Lower leg skin (tissue), 4 donors: ENCODE measurements around the gene RUFY3. TPM values are rescaled to one million over a fixed set of nuclear protein-coding genes. Genes with fewer than 3 reads are reported as not detected.
"Not testable (repeated sequence)": the region's sequence is repeated elsewhere in the genome, so short reads cannot be mapped to it uniquely, and the experiment has no call there.

Source experiments
- DNase-seq, 2 donors: peaks; one replicate each; pipeline ENCODE4 v3.0.0-alpha.2; 2019; ENCODE audit warnings: low spot score in 2 of 2
- H3K4me3 ChIP-seq: fragments of 200-600 bp; sonication (generic); 2 replicates; pipeline ENCODE4 v1.5.1; 2017; ENCODE audit warnings: mild to moderate bottlenecking, low read depth; ENCODE audit not compliant: poor library complexity, severe bottlenecking
- CTCF ChIP-seq, 3 donors: fragments of 450-650 bp; IDR thresholded peaks; one replicate each; pipeline ENCODE4 v1.5.1; 2016; ENCODE audit warnings: antibody characterized with exemption in 3 of 3, mild to moderate bottlenecking in 3 of 3, moderate library complexity in 2 of 3
- POLR2A ChIP-seq, 2 donors: fragments of 450-650 bp; IDR thresholded peaks; one replicate each; pipeline ENCODE4 v1.6.1; 2016 to 2017; ENCODE audit warnings: antibody characterized with exemption in 2 of 2, mild to moderate bottlenecking in 1 of 2, moderate library complexity in 1 of 2
- WGBS, 2 donors: methylation state at CpG; one replicate each; pipeline ENCODE4 v1.1.5; 2018; 5-methylcytosine and 5-hydroxymethylcytosine counted together
- intact Hi-C: fragments of 100-400 bp; cut with DNase I; formaldehyde crosslinking; loops from one replicate; pipeline ENCODE4 v1.15.0; 2023; ENCODE audit warnings: low total_unique reads
- total RNA-seq, 4 donors: library from RNA; depleted of rRNA; stranded (reverse); fragments of >200 nt; gene quantifications; one replicate each; pipeline ENCODE4 v1.1.0, GENCODE V29; 2016

Gene RUFY3
- total RNA-seq, 4 donors from 2014 or later, result 54.2 to 88.9 (median 65.7) TPM

DNA sequence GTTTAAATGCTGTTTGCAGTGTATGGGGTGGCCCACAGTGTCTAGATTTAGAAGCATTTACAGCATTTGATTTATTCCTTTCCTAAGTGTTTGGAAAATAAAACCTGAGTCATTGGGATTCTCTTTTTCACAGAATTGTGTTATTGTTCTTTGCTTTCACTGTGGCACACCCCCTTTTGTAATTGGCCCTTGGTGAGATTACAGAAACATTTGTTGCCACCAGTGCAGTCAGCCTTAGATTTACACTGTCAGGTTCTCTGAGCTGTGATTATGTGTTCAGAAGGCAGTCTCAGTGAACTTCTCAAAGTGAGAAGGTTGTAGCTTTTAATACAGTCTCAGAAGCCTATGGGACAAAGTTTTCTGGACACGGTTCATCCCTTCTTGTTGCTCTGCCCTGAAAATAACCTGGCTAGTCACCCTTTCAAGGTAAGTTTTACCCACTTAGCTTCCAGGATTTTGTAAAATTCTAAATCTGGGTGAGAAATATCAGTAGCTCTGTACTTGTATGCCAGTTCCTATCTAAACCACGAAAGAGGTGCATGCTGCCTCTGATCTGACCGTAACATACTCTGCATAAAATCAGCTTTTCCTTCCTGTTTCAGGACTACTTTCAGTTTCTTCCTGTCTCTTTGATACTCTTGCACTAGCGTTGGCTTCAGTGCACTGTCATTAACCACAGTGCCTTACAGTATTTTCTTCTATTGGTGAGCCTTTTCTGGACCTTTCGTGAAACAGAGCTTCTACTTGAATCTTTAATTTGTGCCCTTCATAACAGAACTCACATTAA lies 12.6 kb downstream of the RUFY3 start:
- intact Hi-C loops, result no loop called here
- no peak for TF ChIP-seq CTCF (IDR thresholded peaks at IDR 0.05)
- no peak for TF ChIP-seq POLR2A (IDR thresholded peaks at IDR 0.05)
- 1 to 4% methylated on average over 5 of the region's 5 CpGs for WGBS, 2 donors
- no peak for DNase-seq
- no peak overlapping the region for H3K4me3 ChIP-seq

DNA sequence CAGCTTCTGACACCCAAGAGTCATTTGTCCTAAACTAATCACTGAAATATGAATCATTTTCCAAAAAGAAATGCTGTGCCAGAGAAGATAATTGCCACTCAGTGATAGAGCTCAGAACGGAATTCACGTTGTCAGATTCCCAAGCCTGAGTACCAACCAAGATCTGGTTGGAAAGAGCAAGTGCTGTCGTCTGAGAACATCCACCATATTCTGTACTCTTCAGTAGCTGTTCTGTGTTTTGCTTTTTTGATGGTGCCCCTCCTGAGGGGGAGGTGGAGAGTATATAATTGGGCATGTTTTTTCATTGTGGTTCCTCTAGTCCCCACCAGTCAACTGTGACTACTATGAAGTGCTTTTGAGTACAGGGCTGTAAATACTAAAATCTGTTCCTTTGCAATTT lies 13.2 kb downstream of the RUFY3 start:
- no peak for TF ChIP-seq CTCF (IDR thresholded peaks at IDR 0.05)
- TF ChIP-seq POLR2A (IDR thresholded peaks at IDR 0.05), result no peak
- 0 to 5% methylated on average over 3 of the region's 3 CpGs for WGBS, 2 donors

DNA sequence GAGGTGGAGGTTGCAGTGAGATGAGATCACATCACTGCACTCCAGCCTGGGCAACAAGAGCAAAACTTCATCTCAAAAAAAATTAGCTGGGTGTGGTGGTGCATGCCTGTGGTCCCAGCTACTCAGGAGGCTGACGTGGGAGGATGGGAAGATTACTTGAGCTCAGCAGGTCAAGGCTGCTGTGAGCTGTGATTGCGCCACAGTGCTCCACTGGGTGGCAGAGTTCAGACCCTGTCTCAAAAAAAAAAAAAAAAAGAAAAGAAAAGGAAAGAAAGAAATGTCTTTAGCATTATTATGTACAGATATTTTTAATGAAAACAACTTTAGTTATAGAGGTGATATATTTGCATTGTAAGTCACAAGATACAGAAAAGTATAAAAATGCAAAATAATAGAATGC lies 14.2 kb downstream of the RUFY3 start:
- intact Hi-C loops, result loop anchor here (5.0 kb wide), 1 partner anchor 864 kb away; no protein-coding TSS in a partner anchor
- not testable (repeated sequence) for DNase-seq, H3K4me3 ChIP-seq
- WGBS, 2 donors, result 47 to 73% methylated on average over 2 of the region's 2 CpGs

More for the DNA sequence above, 13.2 kb downstream of the RUFY3 start:
- no peak overlapping the region for H3K4me3 ChIP-seq
- intact Hi-C loops, result loop anchor here (5.0 kb wide), 1 partner anchor 863 kb away; no protein-coding TSS in a partner anchor
- no peak for DNase-seq

- H3K4me3 ChIP-seq, result no peak overlapping the region
- no peak for DNase-seq
- 76 to 92% methylated on average over 1 of the region's 1 CpG for WGBS, 2 donors
- intact Hi-C loops, result loop anchor here (5.0 kb wide), 1 partner anchor 865 kb away; no protein-coding TSS in a partner anchor
- no peak for TF ChIP-seq POLR2A (IDR thresholded peaks at IDR 0.05)
- no peak for TF ChIP-seq CTCF (IDR thresholded peaks at IDR 0.05)
These were observed 15.2 kb downstream of the RUFY3 start for GRCh38 chr4:70737006-70737405.

GRCh38 chr4:70737409-70737808 lies 15.6 kb downstream of the RUFY3 start:
- WGBS, 2 donors, result 86 to 93% methylated on average over 2 of the region's 2 CpGs
- TF ChIP-seq POLR2A (IDR thresholded peaks at IDR 0.05), result no peak
- no peak for TF ChIP-seq CTCF (IDR thresholded peaks at IDR 0.05)
- no peak for DNase-seq
- no peak overlapping the region for H3K4me3 ChIP-seq
- intact Hi-C loops, result loop anchor here (5.0 kb wide), 1 partner anchor 865 kb away; no protein-coding TSS in a partner anchor

DNA sequence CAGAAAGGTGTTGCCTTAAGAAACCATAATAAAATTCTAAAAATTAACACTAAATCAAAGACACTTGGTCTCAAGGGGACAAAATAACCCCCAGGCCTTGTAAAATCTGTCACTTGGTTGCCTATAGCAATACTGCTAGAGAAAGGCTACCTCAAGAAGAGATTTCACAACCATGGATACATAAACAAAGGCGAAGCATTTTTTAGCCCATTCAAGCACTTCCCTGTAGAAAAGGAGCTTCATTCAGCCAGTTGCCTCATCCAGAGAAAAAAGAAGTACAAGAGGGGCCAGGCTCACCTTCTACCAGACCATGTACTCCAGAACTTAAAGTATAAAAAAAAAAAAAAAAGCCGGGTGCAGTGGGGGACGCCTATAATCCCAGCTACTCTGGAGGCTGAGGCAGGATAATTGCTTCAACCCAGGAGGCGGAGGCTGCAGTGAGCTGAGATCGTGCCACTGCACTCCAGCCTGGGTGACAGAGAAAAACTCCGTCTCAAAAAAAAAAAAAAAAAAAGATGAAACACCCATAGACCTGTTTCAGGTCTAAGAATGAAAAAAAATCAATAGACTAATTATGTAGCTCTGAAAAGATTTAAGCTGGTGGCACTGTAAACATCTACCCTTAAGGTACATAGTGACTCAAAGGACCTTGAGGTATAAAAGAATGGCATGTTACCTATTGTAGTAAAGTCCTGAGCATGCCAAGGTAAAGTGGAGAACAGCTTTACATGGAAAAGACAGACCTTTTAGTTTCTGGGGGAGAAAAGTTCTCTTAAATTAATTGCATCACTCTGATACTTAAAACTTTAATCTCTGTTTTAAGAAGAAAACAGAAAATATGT lies 18.0 kb downstream of the RUFY3 start:
- WGBS, 2 donors, result 85 to 92% methylated on average over 6 of the region's 6 CpGs
- no peak for TF ChIP-seq CTCF (IDR thresholded peaks at IDR 0.05)
- TF ChIP-seq POLR2A (IDR thresholded peaks at IDR 0.05), result no peak
- intact Hi-C loops, result loop anchor here (5.0 kb wide), 1 partner anchor 867 kb away; no protein-coding TSS in a partner anchor
- no peak overlapping the region for H3K4me3 ChIP-seq
- no peak for DNase-seq
